Suppressor macrophage treated with lipopolysaccharide for 1 hour (primary cell): ENCODE measurements around the gene CYP46A1.
"Not testable (repeated sequence)": the region's sequence is repeated elsewhere in the genome, so short reads cannot be mapped to it uniquely, and the experiment has no call there.

Experiments
- DNase-seq, 3 donors: peaks; one replicate each; pipeline ENCODE4 v3.0.0-alpha.2; 2020 to 2022

CYP46A1 gene

DNA sequence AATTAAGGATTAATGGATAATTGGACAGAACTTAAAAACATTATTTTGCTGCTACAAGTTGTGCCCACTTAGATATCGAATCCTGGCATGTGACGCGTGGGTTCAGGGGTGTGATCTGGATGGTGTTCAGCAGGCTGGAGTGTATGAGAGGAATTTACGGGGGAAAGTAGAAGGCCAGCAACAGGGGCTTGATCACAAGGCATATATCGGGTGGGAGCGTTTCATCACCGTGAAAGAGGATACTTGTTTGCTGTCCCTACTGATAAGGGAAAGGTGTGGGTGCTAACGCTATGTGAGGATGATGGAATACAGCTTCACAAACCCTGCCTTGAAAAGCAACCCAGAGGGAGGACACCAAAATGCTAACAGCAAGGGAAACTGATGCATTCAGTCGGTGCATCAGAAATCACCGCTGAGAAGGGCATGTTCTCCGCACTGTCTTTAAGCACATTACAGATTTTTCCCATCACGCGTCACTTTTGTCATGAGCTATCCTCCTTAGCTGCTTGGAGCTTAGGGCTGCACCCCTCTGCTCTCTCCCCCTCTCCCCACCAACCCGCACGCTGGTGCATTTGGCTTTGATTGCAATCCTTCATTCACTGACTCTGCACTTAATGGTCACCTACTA lies 25.8 kb upstream of the CYP46A1 start:
- DNase-seq, result no peak

DNA sequence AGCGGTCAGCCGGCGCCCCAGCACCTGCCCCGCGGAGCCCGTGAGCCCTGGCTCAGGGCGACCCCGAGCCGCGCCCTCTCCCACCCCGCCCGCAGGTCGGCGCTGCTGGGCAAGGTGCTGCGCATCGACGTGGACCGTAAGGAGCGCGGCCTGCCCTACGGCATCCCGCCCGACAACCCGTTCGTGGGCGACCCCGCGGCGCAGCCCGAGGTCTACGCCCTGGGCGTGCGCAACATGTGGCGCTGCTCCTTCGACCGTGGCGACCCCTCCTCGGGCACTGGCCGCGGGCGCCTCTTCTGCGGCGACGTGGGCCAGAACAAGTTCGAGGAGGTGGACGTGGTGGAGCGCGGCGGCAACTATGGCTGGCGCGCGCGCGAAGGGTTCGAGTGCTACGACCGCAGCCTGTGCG lies 24.8 kb upstream of the CYP46A1 start:
- DNase-seq, result no peak

DNA sequence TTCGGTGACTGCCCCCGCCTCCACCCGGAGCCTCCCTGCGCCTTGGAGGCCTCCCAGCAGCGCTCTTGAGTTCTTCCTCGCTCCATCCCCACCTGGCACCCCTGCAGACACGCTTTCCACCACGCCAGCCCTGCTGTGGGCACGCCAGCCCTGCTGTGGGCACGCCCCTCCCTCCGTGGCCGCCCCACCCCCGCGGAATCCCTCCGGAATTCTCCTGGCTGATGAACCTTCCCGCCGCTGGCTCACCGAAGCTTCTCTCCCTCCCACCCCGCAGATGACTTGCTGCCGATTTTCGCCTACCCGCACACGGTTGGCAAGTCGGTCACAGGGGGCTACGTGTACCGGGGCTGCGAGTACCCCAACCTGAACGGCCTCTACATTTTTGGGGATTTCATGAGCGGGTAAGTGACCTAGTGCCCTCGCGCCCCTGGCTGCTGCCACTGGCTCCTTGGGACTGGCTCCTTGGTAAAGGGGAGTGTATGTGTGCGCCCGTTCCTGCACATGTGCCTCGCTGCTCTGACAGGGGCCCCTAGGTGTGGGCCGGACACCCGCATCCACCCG lies 24.0 kb upstream of the CYP46A1 start:
- no peak for DNase-seq

DNA sequence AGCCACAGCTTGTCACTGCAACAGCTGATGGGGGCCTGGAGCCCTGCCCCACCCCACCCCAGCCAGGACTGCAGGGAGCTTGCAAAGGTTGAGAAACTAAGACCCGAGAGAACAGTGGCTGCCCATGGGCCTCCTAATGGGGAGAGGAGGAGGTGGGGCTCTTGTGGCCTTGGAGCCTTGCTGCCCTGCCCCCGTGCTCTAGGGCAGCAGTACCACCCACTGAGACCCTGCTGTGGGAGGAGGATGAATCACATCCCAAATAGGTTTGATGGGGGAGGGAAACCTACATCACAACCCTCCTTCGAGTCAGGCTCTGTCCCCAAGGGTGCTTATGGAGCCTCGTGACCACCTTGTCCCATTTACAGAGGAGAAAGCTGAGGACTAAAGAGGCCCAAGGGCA lies 23.3 kb upstream of the CYP46A1 start:
- no peak for DNase-seq

DNA sequence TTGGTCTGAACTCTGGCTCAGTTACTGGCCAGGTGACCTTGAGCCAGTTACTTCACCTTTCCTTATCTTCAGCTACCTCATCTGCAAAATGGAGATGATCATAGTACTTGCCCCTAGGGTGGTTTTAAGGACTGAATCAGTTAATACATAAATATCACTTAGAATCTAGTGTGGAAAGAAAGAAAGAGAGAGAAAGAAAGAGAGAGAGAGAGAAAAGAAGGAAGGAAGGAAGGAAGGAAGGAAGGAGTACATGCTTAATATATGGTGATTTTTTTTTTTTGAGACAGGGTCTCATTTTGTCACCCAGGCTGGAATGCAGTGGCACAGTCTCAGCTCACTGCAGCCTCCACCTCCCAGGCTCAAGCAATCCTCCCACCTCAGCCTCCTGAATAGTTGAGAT lies 22.9 kb upstream of the CYP46A1 start:
- not testable (repeated sequence) for DNase-seq

DNA sequence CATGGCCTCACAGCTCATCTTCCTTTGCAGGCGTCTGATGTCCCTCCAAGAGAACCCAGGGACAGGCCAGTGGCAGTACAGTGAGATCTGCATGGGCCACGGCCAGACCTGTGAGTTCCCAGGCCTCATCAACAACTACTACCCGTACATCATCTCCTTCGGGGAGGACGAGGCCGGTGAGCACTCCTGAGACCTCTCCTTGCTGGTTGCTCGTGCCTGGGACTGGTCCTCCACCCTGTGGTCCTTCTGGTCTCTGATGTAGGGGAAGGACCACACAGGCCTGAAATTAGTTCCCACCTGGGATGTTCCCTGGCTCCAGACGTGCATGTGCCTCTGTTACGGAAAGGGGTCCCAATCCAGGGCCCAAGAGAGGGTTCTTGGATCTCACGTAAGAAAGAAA lies 21.3 kb upstream of the CYP46A1 start:
- no peak for DNase-seq

DNA sequence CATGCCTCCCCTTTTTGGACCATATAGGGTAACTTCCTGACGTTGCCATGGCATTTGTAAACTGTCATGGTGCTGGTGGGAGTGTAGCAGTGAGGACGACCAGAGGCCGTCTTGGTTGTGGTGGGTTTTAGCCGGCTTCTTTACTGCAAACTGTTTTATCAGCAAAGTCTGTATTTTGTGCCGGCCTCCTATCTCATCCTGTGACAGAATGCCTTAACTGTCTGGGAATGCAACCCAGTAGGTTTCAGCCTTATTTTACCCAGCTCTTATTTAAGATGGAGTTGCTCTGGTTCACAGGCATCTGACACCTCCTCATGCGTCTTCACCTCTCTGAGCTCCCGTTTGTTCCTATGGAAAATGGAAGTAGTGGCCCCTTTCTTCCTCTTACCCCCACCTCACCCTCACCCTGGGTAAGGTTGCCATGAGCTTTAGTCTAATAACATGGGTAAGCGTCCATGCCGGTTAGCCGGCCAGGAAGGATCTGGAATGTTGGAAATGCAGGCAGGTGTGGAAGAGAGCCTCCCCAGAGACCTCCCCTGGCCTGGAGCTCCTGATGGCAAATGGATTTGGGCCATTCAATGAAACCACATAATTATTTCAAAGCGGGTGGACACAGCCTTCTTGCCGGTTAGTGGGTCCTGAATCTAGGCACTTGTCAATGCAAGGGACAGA lies 20.6 kb upstream of the CYP46A1 start:
- DNase-seq, result no peak

DNA sequence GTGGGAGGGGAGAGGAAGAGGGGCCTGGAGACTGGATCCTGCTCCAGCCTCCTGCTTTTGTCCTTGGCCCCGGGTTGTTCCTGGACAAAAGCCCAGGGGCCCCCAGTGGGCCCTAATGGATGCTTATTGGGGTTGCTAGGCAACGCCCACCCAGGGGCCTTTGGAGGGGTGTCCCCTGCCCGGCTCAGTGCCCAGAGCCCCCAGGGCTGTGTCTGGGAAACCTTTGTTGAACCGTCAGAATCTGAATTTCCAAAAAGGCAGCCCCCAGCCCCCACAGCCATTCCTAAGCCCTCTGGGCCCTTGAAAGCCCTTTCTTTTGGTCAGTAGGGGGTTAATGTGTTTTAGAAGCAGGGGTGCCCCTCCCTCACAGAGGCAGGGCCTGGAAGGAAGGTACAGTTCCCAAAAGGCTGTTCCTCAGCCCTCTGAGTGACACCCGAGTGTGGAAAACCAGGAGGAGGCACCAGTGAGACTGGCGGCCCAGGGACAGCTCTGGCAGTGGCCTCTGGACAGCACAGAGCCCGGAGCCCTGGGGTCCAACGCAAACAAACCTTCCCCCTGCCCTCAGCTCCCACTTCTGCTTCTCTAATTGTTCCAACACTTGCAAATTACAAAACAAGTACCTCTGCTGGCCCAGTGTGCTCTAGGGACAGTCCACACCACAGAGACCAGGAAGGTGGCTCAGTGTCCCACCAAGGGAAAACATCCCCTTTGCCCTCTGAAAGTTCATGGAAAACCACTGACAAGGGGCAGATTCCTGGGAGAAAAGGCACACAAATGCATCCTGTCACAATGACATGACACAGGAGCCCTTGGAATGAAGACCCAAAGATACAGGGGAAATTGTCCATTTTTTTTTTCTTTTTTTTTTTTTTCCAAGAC lies 19.8 kb upstream of the CYP46A1 start:
- no peak for DNase-seq

DNA sequence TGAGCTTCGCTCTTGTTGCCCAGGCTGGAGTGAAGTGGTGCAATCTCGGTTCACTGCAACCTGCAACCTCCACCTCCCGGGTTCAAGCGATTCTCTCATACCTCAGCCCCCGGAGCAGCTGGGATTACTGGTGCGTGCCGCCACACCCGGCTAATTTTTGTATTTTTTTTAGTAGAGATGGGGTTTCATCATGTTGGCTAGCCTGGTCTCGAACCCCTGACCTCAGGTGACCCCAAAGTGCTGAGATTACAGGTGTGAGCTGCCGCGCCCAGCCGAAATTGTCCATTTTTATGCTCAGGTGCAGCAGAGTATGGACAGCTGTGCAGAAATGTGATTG lies 19.2 kb upstream of the CYP46A1 start:
- no peak for DNase-seq

DNA sequence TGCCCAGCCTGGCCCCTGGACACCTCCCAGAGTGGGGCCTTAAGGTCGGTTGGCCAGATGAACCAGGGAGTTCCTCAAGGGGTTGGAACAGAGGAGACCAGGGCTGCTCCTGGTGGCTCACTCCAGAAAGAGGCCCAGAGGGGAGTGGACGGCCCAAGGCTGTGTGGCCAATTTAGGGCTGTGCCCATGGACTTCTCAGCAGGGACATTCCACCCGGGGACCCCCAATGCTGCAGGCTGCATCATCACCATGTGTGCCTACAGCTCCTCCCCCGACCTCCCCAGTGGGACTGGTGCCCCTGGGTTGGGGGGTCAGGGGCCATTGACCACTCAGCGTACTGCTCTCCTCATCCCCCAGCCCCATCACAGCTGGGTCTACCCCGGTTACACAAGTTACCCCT lies 17.6 kb upstream of the CYP46A1 start:
- DNase-seq, result no peak

DNA sequence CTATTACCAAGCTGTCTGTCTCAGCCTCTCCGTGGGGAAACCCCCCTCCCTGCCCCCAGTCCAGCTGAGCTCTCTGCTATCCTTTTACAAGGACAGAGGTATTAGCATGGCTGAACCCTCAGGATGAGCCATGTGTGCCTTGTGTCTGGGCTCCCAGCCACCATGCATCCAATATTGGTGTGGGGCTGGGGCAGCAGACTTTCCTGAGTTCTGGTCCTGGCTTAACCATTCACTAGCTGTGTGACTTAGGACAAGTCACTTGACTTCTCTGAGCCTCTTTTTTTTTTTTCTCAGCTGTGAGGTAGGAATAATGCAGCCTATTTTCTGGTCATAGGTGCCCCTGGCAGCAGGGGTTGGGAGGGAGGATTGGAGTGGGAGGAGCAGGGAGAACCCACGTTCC lies 17.1 kb upstream of the CYP46A1 start:
- DNase-seq, result no peak

DNA sequence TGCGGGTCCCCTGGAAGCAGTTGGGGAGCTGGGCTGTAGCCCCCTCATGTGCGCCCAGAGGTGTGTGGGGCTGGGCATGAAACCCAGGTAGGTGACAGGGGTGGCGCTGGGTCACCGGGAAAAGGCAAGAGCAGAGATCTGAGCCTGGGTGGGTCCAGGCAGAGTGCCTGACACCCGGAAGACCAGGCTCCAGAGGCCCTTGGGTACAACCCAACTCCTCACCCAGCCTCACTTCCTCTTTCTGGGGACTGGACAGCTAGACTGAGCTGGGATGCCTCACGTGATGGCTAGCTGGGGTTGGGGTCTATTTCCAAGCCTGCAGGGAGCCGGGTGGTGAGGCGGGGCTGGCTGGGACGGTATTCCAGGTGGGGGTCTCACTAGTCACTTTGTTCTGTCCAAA lies 16.3 kb upstream of the CYP46A1 start:
- peak in 2 of 3 donors; percentile 19 to 20 for DNase-seq

DNA sequence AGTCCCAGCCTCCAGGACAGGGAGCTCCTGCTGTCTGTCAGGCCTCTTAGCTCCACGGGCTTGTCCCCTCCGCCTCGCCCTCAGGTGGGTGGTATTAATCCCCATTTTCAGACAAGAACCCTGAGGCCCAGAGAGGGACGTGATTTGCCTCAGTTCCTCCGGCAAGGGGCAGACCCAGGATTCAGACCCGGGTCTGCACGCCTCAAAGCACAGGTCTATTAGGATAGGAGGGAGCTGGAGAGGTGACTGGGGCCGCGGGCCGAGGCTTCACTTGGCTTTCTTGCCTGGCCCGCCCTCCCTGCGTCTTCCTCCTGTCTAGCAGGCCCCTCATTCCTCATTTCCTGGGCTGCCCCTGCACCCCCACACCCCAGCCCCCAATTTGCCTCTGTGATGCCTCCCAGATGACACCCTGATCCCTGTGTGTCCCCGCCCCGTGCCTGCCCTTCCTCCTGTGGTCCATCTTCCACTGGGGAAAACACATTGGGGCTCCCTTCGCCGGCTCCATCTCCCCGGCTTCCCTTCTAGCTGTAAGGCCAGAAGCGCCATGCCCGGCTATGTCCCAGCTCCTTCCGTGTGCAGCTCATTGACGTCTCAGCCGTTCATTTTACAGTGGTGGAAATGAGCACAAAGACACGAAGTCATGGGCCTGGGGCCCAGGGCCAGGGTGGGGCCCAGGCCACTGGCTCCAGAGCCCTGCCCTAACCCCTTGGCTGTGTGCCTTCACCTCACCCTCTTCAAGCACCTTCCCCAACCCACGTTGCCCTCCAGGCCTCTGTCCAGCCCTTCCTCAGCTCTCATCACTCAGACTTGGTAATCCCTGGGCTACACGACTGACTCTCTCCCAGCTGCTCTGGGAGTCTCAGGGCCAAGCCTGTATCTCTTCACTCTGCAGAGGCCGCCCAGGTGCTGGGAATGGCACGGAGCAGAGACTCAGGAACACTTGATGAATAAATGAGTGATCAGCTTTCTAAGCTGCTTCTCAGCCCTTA lies 15.5 kb upstream of the CYP46A1 start:
- DNase-seq, result no peak

DNA sequence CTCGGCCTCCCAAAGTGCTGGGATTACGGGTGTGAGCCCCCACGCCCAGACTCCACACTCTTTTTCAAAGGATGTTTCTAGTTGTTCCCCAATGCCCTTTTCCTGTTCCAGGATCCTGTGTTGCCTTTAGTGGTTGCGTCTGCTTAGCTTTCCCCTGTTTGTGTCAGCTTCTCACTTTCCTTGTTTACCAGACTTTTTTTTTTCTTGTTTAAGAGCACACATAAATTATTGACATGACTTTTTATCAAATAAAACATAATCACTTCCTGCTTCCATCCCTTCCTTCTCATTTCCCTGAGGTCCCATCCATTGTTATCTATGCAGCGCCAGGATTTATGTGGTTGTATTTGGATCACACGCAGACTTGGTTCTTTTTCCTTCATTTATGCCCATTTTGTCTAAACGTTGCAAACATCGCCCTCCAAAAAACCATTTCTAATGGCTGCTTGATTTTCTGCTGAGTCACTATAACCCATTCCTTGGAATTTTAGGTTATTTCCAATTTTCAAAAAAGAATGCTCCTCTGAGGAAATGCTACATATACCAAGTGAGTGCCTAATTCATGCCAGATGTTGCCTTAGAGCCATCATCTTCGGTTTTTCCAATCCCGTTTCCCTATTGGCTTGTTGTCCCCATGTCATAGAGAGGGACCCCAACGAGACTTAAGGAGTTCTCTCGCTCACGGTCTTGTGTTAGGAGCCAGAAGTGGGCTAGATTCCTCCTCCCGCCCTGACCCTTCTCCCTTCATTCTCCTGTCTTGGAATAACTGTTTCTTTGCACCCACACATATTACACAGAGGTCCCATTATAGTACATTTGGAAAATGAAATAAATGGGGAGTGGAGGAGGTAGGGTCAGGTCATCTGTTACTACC lies 13.5 kb upstream of the CYP46A1 start:
- DNase-seq, result peak; percentile 21 to 28 (median 22)

DNA sequence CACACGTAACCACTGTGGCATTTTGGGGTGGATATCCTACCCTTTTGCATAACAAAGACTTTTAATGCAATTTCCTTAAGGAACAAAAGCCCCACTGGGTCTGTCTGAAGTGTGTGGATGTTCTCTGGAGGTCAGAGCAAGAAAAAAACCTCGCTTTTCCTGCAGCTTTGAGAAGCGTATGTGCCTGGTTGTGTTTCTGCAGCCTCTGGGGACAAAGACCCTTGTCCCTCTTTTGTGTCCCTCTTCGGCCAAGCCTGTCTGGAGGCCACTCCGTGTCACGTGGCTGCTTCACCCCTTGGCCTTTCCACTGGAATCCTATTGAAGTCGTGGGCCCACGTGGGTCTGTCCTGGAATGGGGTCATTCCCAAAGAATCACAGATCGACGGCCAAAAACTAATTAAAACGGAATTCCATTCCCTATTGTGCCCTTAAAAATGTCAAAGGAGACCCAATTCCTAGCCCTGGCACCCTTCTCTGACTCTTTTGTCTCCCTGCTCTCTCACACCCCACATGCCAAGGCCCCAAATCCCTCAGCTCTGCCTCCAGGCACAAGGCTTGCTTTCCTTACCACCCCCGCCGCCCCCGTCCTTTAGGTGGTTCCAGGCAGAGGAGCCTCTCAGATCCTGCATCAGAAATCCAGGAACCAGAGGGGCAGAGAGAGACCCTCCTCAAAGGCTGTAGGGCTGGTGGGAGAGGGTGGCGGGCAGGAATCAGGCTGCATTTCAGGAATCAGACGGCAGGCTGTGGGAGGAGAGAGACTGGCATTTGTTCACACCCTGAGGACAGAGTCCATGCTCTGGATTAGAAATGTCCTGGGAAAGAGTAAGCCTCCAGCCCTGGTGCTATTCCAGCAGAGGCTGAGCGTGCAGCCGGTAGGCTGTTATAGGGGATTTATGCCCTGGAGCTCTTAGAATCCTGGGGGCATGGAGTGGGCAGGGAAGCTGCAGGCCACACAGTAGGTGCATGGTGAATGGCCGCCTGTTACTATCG lies 12.6 kb upstream of the CYP46A1 start:
- DNase-seq, result no peak

DNA sequence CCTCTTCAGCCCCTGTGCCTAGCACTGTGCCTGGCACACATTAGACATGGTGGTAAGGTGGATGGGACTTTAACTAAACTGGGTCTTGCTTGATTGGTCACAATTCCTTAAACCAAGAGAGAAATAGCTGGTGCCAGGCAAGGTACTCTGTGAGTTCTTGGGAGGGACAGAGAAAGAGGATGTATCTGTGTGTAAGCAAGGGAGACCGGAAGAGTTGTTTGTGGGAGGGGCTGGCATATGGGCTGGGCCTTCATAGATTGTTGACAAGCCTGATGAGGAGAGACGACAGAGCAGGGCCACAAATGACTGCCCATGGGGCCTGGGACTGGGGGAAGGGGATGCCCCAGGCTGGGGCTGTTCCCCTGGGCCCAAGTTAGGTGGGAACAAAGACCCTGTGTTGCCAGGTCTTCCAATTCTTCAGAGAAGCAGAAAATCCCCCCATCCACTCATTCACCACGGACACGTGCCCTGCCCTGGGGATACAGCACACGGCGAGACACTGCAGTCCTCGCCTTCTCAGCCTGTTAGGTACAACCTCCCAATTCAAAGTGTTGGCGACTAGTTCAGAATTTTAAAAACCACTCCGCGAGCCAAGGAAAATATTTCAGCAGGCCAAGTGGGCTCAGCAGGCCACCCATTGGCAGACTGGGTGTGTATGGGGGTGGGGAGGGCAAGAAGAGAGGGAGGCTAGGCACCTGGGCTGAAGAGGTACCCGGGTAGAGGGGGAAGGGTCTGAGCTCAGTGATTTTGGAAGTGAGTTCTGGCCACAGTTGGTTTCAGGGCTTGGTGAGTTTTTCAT lies 11.4 kb upstream of the CYP46A1 start:
- DNase-seq, result peak; percentile 43 to 55 (median 54)

DNA sequence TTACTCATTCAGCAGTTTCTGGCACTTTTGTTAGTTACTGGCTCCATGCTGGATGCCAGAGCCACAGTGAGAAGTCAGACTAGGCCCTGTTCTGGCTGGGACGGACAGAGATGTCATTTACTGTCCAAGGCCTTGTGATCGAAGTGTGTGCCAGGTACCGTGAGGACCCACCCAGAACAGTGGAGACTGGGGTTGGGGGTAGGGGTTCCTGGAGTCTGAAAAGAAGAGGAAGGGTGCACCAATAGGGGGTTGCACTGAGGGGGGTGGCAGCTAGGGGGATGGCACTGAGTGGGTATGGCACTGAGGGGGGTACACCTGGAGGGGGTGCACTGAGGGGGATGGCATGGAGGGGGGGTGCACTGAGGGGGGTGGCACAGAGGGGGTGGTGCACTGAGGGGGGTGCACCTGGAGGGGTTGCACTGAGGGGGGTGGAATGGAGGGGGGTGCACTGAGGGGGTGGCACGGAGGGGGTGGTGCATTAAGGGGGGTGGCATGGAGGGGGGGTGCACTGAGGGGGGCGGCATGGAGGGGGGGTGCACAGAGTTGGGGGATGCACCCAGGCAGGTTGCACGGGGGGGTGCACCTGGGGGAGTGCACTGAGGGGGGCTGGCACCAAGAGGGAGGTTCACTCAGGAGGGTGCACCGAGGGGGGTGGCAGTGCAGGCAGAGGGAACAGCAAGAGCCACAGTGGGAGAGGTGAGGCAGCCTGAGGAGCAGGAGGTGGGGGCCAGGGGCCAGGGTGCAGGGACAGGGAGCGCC lies 10.6 kb upstream of the CYP46A1 start:
- DNase-seq, result no peak

DNA sequence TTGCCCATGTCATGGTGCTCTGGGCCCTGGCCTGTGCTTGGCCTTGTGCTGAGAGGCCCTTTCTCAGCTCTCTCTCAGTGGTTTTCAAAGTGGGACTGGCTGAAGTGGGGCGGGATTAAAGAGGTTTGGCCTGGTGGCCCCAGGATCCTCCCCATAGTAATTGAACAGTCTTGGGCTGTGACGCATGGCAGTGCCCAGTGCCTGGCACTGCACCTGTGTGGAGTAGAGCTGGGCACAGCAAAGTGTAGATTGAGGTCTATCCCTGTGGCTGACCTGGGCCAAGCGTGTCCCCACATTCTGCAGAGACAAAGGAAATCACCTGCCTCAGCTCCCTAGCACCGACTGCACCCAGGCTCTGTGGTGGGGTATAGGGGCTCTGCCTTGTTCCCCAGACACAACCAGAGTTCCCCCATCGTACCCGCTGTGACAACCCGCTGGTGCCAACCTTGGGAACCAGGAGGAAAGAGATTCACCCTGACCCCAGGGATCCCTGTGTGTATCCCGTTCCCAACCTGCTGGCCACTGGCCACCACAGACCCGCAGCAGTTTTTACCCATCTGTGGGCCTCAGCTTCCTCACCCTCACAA lies 9.9 kb upstream of the CYP46A1 start:
- no peak for DNase-seq
